Kasumi-1 (cell line): ENCODE measurements around the gene OSBPL2.

Experiments
- DNase-seq, 2 experiments: peaks; one replicate each; lab custom pipeline; 2025; lab: John Stamatoyannopoulos, UW

OSBPL2 gene

DNA sequence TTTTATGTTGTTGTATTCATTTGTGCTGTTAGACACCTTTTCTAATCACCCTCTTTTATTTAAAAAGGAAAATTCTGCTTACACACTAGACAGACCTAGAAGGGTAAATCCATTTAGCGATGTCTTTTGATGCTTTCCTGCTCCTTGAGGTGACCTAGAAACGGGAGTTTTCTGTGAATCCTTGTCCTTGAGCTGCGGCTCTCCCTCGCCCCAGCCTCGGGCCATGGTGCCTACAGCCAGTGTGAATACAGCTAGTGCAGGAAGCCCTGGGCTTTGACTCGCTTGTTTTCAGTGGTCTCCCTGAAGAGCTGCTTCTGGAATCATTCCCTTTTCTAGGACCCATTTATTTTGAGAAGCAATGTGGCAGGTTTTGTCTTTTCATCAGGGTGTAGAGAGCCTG is 46.8 kb downstream of the OSBPL2 start:
- no peak for DNase-seq

GRCh38 chr20:62285722-62286121 is 47.4 kb downstream of the OSBPL2 start:
- DNase-seq: no peak

DNA sequence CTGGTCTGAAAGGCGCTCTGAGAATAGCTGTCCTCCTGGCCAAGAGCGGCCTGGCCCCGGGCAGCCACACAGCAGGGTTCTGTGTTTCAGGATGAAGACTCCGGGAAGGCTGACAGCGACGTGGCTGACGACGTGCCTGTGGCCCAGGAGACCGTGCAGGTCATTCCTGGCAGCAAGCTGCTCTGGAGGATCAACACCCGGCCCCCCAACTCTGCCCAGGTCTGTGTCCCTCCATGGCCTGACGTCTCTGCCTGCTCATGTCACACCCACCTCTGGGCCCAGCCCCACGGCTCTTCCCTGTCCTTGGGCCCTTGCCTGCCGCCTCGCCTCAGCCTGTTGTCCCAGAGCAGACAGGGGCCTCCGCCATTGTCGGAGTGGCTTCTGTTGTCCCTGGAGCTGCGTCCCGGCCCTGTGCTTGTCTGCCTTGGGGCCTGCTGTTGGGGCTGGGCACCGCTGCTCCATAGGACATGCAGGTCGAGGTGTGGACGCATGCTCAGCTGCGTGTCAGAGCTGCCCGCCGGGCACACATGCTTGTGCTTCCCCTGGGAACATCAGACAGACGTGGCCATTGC is 48.3 kb downstream of the OSBPL2 start:
- no peak for DNase-seq

DNA sequence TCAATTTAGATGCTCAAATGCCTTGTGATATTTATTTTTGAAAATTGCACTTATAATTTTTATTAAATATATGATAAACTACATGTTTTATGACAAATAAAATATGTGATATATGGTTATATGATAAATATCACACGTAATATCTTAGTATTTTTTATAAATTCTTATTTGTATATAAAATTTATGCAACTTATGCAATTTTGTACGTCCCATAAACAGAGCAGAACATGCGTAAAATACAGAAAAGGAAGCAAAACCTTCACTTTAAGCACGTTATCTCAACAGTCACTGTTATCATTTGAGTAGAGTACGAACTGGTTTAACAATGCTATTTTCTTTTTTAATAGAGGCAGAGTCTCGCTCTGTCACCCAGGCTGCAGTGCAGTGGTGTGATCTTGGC is 48.8 kb downstream of the OSBPL2 start:
- no peak for DNase-seq

- no peak for DNase-seq
Measured at GRCh38 chr20:62287759-62288534, 49.6 kb downstream of the OSBPL2 start.

DNA sequence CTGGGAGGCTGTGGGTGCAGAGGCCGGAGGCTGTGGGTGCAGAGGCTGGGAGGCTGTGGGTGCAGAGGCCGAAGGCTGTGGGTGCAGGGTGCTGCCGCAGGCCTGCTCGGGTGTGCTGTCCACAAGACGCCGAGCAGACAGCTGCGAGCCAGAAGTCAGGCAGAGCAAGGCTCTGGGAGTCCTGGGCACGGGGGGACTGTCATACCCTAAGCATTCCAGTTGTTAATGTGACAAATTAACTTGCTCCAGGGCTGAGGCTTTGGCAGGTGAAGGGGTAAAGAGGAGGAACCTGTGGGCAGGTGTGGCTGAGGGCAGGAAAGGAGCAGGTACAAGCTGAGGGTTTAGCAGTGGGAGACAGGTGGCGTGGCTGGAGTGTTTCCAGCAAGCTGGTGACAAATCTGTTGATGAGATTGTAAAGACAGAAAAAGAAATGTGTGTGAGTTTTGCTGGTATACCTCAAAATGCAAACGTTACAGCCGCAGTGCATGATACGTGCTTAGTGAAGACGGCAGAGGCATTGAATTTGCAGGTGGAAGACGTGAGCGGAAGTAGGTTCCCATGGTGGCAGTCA is 50.3 kb downstream of the OSBPL2 start:
- DNase-seq: no peak

DNA sequence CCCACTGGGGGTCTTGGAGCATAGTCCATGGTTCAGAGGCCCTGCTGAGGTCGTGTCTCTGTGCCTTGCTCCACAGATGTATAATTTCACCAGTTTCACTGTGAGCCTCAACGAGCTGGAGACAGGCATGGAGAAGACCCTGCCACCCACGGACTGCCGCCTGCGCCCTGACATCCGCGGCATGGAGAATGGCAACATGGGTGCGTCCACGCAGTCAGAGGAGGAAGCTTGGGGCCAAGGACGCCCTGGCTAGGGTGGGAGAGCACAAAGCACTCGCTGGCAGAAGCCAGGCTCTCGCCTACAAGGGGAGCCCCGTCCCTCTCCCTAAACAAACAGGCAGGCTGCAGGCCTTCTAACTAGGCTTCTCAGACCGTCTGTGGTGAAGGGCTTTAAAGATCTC is 50.8 kb downstream of the OSBPL2 start:
- DNase-seq: no peak

- DNase-seq: no peak
Measured at GRCh38 chr20:62289898-62290297, 51.6 kb downstream of the OSBPL2 start.

GRCh38 chr20:62291251-62292066 is 53.1 kb downstream of the OSBPL2 start:
- DNase-seq: no peak

DNA sequence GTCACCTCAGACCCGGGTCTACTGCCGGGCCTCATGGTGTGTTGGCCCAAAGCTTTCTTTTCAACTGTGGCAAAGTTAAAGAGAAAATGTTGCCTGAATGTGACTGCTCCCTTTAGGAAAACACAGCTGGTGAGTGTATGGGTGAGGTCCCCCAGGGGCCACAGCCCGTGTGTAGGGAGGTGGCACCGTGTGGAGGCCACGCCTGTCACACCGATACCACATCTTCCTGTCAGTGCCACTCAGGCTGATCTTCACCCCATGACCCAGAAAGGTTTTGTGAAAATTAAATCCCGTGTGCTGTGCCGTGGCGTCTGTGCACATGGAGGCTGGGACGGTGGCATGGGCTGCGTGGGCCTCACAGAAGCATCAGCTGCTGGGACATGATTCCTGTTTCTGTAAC is 53.8 kb downstream of the OSBPL2 start:
- no peak for DNase-seq

GRCh38 chr20:62293111-62293784 is 54.9 kb downstream of the OSBPL2 start:
- DNase-seq: no peak

DNA sequence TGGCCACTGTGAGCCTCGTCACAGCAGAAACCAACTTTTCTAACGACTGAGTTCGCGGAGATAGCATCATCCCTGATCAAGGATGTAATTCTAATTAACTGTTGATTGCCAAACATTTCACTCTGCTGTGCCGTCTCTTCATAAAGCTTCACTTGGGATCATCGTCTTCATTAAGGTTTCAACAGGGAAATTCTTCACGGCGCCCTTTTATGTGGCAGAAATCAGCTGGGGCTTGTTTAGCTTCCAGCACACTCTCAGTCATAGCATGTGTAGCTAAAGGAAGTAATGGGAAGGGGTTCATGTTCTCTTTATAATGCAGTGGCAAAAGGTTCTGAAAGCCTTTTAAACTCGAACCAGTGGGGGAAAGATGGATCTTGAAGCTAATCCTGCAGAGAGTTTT is 55.6 kb downstream of the OSBPL2 start:
- DNase-seq: no peak

- no peak for DNase-seq
Measured at GRCh38 chr20:62294516-62294915, 56.2 kb downstream of the OSBPL2 start.

- no peak for DNase-seq
Measured at GRCh38 chr20:62296724-62297448, 58.6 kb downstream of the OSBPL2 start.

- no peak for DNase-seq
Measured at GRCh38 chr20:62297449-62298227, 59.3 kb downstream of the OSBPL2 start.

DNA sequence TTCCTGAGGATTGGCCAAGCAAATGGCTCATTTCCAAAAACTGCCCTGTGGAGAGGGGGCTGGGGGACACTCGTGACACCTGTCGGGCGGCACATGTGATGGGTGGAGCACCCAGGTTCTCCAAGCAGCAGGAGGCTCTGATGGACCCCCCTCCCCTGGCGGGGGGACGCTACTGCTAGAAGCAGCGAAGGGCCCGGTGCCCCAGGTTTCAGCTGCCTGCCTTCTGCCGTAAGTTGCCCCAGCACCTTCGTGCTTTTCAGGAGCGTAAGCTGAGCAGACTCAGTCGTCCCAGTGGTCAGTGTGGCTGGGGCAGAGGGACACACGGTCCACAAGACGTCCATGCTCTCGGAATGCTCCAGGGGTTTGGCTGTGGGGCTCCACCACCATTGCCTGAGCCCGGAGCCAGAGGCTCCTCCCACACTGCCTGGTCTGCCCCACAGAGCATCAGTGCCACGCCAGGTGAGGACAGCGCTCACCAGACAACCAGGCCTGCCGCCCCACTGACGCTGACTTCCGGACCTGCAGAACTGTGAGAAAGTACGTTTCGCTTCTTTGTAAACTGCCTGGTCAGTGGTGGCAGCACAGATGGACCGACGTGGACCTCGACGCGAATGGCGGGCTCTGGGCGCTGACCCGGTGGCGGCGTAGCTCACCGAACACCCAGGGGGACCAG is 60.4 kb downstream of the OSBPL2 start:
- no peak for DNase-seq

- DNase-seq: no peak
Measured at GRCh38 chr20:62299666-62300236, 61.4 kb downstream of the OSBPL2 start.

GRCh38 chr20:62300319-62300718 is 62.0 kb downstream of the OSBPL2 start:
- no peak for DNase-seq

DNA sequence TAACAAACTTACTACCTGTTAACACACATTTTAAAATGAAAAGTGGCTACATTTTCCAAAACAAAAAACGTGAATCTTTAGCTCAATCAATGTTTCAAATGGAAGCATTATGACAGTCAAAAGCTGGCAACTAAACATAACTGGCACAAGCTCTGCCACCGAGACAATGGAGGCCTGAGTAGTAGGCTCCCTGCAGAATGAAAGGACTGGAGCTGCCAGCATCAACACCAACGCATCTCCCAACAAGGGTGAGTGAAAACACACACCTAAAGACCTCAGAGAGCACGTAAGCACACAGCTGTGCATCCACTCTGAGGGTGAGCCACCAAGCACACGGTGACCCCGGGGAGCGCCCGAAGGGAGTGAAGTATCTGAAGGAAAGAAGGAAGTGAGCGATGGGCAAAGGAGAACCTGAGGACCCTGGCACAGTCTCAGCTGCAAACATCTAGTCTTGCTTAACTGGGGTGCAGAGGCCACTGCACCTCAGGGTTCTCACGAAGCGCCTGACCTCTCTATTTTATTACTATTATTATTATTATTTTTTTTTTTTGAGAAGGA is 62.9 kb downstream of the OSBPL2 start:
- no peak for DNase-seq
